Islet of Langerhans (tissue), 1 donor: Measurements from ENCODE around the gene ACVR1C.

Experiments
- FAIRE-seq: peaks from one replicate; lab custom pipeline; 2011; peaks lifted over from hg19 to GRCh38; lab: Jason Lieb, UNC

ACVR1C gene

GRCh38 chr2:157492189-157492773, 136.4 kb downstream of the ACVR1C start:
- FAIRE-seq = peak; percentile 88

- FAIRE-seq = no peak
Observed at GRCh38 chr2:157489983-157490382, 138.7 kb downstream of the ACVR1C start.

GRCh38 chr2:157488877-157489276, 139.8 kb downstream of the ACVR1C start:
- FAIRE-seq = no peak

GRCh38 chr2:157487747-157488146, 140.9 kb downstream of the ACVR1C start:
- no peak for FAIRE-seq

- FAIRE-seq = no peak
Observed at GRCh38 chr2:157487271-157487610, 141.4 kb downstream of the ACVR1C start.

- no peak for FAIRE-seq
Observed at GRCh38 chr2:157486596-157487270, 141.9 kb downstream of the ACVR1C start.

GRCh38 chr2:157480182-157480961, 148.3 kb downstream of the ACVR1C start:
- FAIRE-seq = no peak

GRCh38 chr2:157479081-157480027, 149.3 kb downstream of the ACVR1C start:
- FAIRE-seq = no peak

GRCh38 chr2:157477919-157478318, 150.7 kb downstream of the ACVR1C start:
- no peak for FAIRE-seq

- FAIRE-seq = no peak
Observed at GRCh38 chr2:157476953-157477709, 151.5 kb downstream of the ACVR1C start.
